ENCODE data around the gene FOXP3. TPM values are rescaled to one million over a fixed set of nuclear protein-coding genes. Genes with fewer than 3 reads are reported as not detected.

FOXP3 gene
- total and polyA plus RNA-seq, 2 experiments from 2014 or later, result 0.03 TPM; not detected in 1

GRCh38 chrX:49227726-49228125, 36.8 kb downstream of the FOXP3 start:
- H3K9me3 ChIP-seq (ENCODE audit: low read depth), result no peaks in the 10 kb centered on the region
- no peak overlapping the region for H3K27ac ChIP-seq
- no peak for DNase-seq (ENCODE audit: low spot score)
- no peak for TF ChIP-seq EZH2 (IDR thresholded peaks at IDR 0.05; ENCODE audit: borderline replicate concordance)
- no peak for TF ChIP-seq CTCF (IDR thresholded peaks at IDR 0.05; ENCODE audit: poor library complexity)
- no peak for TF ChIP-seq EZH2phosphoT487 (IDR thresholded peaks at IDR 0.05; ENCODE audit: low read depth, severe bottlenecking, unreplicated experiment)
- WGBS (ENCODE audit: low lambda C conversion rate, missing lambda C conversion rate), result 67% methylated on average over 2 of the region's 2 CpGs
- H4K20me1 ChIP-seq (ENCODE audit: insufficient read depth, poor library complexity, severe bottlenecking), result no peaks in the 10 kb centered on the region
- no peak overlapping the region for H3K4me3 ChIP-seq
- H3K4me2 ChIP-seq, result no peak overlapping the region
- no peaks in the 10 kb centered on the region for H3K79me2 ChIP-seq
- H3K9me2 ChIP-seq (replicated peaks; ENCODE audit: insufficient read depth), result no peaks in the 10 kb centered on the region
- no peaks in the 10 kb centered on the region for H3K4me1 ChIP-seq (ENCODE audit: insufficient read depth)
- H3K27me3 ChIP-seq, result no peaks in the 10 kb centered on the region
- H3K36me3 ChIP-seq (replicated peaks; ENCODE audit: insufficient read depth, low read depth), result no peaks in the 10 kb centered on the region
- no peak overlapping the region for H2AFZ ChIP-seq

GRCh38 chrX:49226946-49227345, 37.6 kb downstream of the FOXP3 start:
- no peaks in the 10 kb centered on the region for H3K9me2 ChIP-seq (replicated peaks; ENCODE audit: insufficient read depth)
- no peaks in the 10 kb centered on the region for H3K27me3 ChIP-seq
- H3K4me3 ChIP-seq, result no peak overlapping the region
- no peak overlapping the region for H3K27ac ChIP-seq
- H3K79me2 ChIP-seq, result no peaks in the 10 kb centered on the region
- no peak for DNase-seq (ENCODE audit: low spot score)
- no peaks in the 10 kb centered on the region for H3K4me1 ChIP-seq (ENCODE audit: insufficient read depth)
- no peak overlapping the region for H2AFZ ChIP-seq
- H3K36me3 ChIP-seq (replicated peaks; ENCODE audit: insufficient read depth, low read depth), result no peaks in the 10 kb centered on the region
- H3K4me2 ChIP-seq, result no peak overlapping the region
- H4K20me1 ChIP-seq (ENCODE audit: insufficient read depth, poor library complexity, severe bottlenecking), result no peaks in the 10 kb centered on the region
- no peak for TF ChIP-seq CTCF (IDR thresholded peaks at IDR 0.05; ENCODE audit: poor library complexity)
- TF ChIP-seq EZH2 (IDR thresholded peaks at IDR 0.05; ENCODE audit: borderline replicate concordance), result no peak
- no peak for TF ChIP-seq EZH2phosphoT487 (IDR thresholded peaks at IDR 0.05; ENCODE audit: low read depth, severe bottlenecking, unreplicated experiment)
- 90% methylated on average over 9 of the region's 9 CpGs for WGBS (ENCODE audit: low lambda C conversion rate, missing lambda C conversion rate)
- no peaks in the 10 kb centered on the region for H3K9me3 ChIP-seq (ENCODE audit: low read depth)

- no peaks in the 10 kb centered on the region for H3K9me2 ChIP-seq (replicated peaks; ENCODE audit: insufficient read depth)
- no peaks in the 10 kb centered on the region for H3K4me1 ChIP-seq (ENCODE audit: insufficient read depth)
- H3K4me3 ChIP-seq, result no peak overlapping the region
- no peaks in the 10 kb centered on the region for H3K9me3 ChIP-seq (ENCODE audit: low read depth)
- 81% methylated on average over 12 of the region's 14 CpGs for WGBS (ENCODE audit: low lambda C conversion rate, missing lambda C conversion rate)
- no peak overlapping the region for H3K4me2 ChIP-seq
- no peaks in the 10 kb centered on the region for H3K79me2 ChIP-seq
- DNase-seq (ENCODE audit: low spot score), result no peak
- H3K36me3 ChIP-seq (replicated peaks; ENCODE audit: insufficient read depth, low read depth), result no peaks in the 10 kb centered on the region
- TF ChIP-seq EZH2phosphoT487 (IDR thresholded peaks at IDR 0.05; ENCODE audit: low read depth, severe bottlenecking, unreplicated experiment) (no peak), CTCF (IDR thresholded peaks at IDR 0.05; ENCODE audit: poor library complexity) (no peak), EZH2 (IDR thresholded peaks at IDR 0.05; ENCODE audit: borderline replicate concordance) (no peak)
- H4K20me1 ChIP-seq (ENCODE audit: insufficient read depth, poor library complexity, severe bottlenecking), result no peaks in the 10 kb centered on the region
- no peaks in the 10 kb centered on the region for H3K27me3 ChIP-seq
- no peak overlapping the region for H3K27ac ChIP-seq
- no peak overlapping the region for H2AFZ ChIP-seq
Observed at GRCh38 chrX:49225858-49226257, 38.7 kb downstream of the FOXP3 start.

- DNase-seq (ENCODE audit: low spot score), result no peak
- Histone ChIP-seq H3K4me2 (no peak overlapping the region), H3K36me3 (replicated peaks; ENCODE audit: insufficient read depth, low read depth) (no peaks in the 10 kb centered on the region), H3K27me3 (no peaks in the 10 kb centered on the region), H3K9me3 (ENCODE audit: low read depth) (no peaks in the 10 kb centered on the region), H3K9me2 (replicated peaks; ENCODE audit: insufficient read depth) (no peaks in the 10 kb centered on the region), H2AFZ (no peak overlapping the region), H3K4me1 (ENCODE audit: insufficient read depth) (no peaks in the 10 kb centered on the region), H4K20me1 (ENCODE audit: insufficient read depth, poor library complexity, severe bottlenecking) (no peaks in the 10 kb centered on the region), H3K27ac (no peak overlapping the region), H3K79me2 (no peaks in the 10 kb centered on the region), H3K4me3 (no peak overlapping the region)
- WGBS (ENCODE audit: low lambda C conversion rate, missing lambda C conversion rate), result 72% methylated on average over 2 of the region's 2 CpGs
- TF ChIP-seq CTCF (IDR thresholded peaks at IDR 0.05; ENCODE audit: poor library complexity), result no peak
Observed at GRCh38 chrX:49221868-49222267, 42.6 kb downstream of the FOXP3 start.

Measured in hepatocyte (in vitro differentiated cells).